ENCODE results near the gene POC1A. TPM values are rescaled to one million over a fixed set of nuclear protein-coding genes. Genes with fewer than 3 reads are reported as not detected.
A peak's percentile ranks its signal among the peaks of the same experiment; 100 is the strongest.

Gene POC1A
- total and polyA plus RNA-seq, 10 of the 15 experiments (the other 5 are each of a cell fraction or from before 2014, with no cell fraction given), result 8.5 to 49.8 (median 23.5) TPM

DNA sequence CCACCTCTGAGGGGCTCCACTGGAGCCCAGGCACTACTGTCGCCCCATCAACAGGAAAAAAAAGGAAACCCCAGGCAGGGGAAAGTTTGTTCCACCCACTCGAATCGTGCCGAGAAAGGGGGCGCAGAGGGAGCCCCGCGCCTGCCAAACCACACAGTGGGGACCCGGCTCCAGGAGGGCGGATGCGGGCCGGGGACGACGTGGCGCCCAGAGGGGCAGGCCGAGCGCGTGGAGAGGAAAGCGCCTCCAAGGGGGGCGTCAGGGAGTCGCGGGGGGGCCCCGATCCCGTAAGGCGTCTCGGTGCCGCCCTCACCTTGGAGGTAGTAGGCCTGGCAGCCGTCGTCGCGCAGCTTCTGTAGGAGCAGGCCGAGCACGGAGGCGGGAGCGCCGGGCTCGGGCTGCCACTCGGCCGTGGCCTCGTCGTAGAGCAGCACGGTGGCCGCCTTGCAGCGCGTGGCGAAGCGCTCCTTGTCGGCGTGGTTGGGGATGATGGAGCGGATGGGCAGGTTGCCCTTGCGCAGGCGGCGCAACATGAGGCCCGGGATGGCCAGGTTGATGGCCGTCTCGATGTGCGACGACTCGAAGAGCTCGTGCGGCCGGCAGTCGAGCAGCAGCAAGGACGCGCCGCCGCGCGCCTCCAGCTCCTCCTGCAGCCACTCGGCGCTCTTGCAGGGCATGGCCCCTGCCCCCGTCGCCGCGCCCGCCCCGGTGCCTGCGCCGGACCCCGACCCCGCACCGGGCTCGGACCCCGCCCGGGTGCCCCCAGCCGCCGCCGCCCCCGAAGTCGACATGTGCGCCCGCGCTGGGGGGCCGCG, 98.5 kb downstream of the POC1A start (continued):
- TF ChIP-seq BCL3 (IDR thresholded peaks at IDR 0.05; ENCODE audit: borderline replicate concordance, insufficient read depth, low read depth, low read length, poor library complexity, severe bottlenecking) (no peak), EED (IDR thresholded peaks at IDR 0.05; ENCODE audit: low read depth) (no peak)

DNA sequence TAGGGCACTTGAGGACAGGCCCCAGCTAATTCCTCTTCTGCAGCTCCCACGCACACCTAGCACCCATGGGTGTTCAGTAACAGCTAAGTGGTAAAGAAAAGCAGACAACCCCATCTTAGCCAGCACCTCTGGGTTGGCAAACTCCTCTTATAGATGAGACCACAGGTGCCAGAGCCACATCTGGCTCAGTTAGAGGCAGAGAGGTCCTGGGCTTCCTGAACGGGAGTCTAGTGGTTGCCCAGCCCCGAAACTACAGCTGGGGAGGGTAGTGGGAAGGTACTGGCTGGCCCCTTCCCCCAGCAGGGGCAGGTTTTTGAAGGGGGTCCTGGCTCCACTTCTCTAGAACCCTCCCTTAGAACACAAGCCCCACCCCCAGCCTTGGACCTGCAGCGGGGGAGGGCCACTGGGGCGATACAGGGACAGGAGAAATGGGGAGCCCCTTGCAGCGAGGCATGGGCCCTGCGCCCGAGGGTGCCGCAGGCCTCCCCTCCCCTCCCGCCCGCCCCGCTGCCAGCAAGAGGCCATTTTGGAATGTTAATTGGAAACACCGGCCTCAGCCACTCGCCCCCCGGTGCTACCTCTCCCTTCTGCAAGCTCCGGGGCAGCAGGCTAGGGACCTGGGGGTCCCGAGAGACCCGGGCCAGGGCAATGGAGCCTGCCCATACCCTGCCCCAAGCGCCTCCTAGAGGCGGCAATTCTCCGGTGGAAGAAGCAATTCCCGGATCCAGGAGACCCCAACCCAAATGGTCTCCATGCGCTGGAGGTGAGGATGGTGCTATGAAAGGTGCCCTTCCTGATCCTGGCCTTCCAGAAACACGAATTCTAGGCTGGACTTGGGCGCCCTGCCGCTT, 99.3 kb downstream of the POC1A start:
- RAD21 ChIA-PET (ENCODE audit: unreplicated experiment), result interaction anchor here (1.1 to 5.7 kb wide), 18 partner anchors 7 to 166 kb away, joined by 3 to 165 read pairs (median 18); partner anchors contain the start of genes PARP3, RPL29 and RRP9
- H3K4me3 ChIP-seq, result peak overlapping the region; percentile 100
- peak overlapping the region; percentile 51 for H2AFZ ChIP-seq (ENCODE audit: control insufficient read depth, low read depth, low read length)
- H3K27ac ChIP-seq (ENCODE audit: control insufficient read depth, insufficient read depth), result peak overlapping the region; percentile 66
- CTCF ChIA-PET, result interaction anchor here (0.9 to 9.7 kb wide), 30 partner anchors 10 to 284 kb away, joined by 3 to 334 read pairs (median 6); partner anchors contain the start of genes ABHD14B, PARP3, POC1A and RPL29
- ATAC-seq (no peak), DNase-seq (ENCODE audit: low read depth, low spot score) (no peak), FAIRE-seq (no peak)
- H3K27me3 ChIP-seq (replicated peaks in 1 of 2; ENCODE audit: control insufficient read depth in 2 of 2, insufficient read depth in 2 of 2, low read length in 1 of 2), result no peaks in the 10 kb centered on the region
- H3K4me2 ChIP-seq (ENCODE audit: control insufficient read depth, insufficient read depth), result peak overlapping the region; percentile 86
- H3K36me3 ChIP-seq (ENCODE audit: control insufficient read depth in 2 of 2, insufficient read depth in 2 of 2, low read length in 1 of 2), result peaks cover 4 to 14% of the 10 kb centered on the region in 2 experiments
- H3K79me2 ChIP-seq (ENCODE audit: control insufficient read depth, insufficient read depth, low read length), result peaks cover 41% of the 10 kb centered on the region
- H4K20me1 ChIP-seq (ENCODE audit: control insufficient read depth, insufficient read depth), result no peaks in the 10 kb centered on the region
- no TSS peak for BruUV-seq (replicated peaks)
- H3K9me3 ChIP-seq (replicated peaks; ENCODE audit: control insufficient read depth, insufficient read depth, low read length), result no peaks in the 10 kb centered on the region
- in situ Hi-C loops (cut with MboI) (no loop called here), intact Hi-C loops (cut with micrococcal nuclease; ENCODE audit: unreplicated experiment) (loop anchor here (5.0 kb wide), 1 partner anchor 52 kb away; no protein-coding TSS in a partner anchor)
- peaks cover 25% of the 10 kb centered on the region for H3K4me1 ChIP-seq (ENCODE audit: control insufficient read depth, insufficient read depth, low read length)
- 11% methylated on average over 21 of the region's 26 CpGs for WGBS (ENCODE audit: insufficient coverage, insufficient replicate concordance, low lambda C conversion rate, missing lambda C conversion rate)
- POLR2A ChIA-PET, result interaction anchor here (1.4 to 3.4 kb wide), 4 partner anchors 32 to 67 kb away, joined by 3 to 21 read pairs (median 4); no protein-coding TSS in a partner anchor
- H3K9ac ChIP-seq (ENCODE audit: control insufficient read depth, insufficient read depth, low read length), result peak overlapping the region; percentile 93
- SMC1A ChIA-PET (ENCODE audit: uncharacterized antibody, unreplicated experiment), result interaction anchor here (1.2 to 9.7 kb wide), 9 partner anchors 14 to 166 kb away, joined by 3 to 179 read pairs (median 17); partner anchors contain the start of gene POC1A
- TF ChIP-seq IKZF2 (IDR thresholded peaks at IDR 0.05) (peak in 1 of 2 experiments; percentile 18; a peak in 1 of 4 replicates), EGR1 (IDR thresholded peaks at IDR 0.05; ENCODE audit: borderline replicate concordance in 1 of 2, low read depth in 2 of 2, low read length in 2 of 2) (no peak), SIX5 (IDR thresholded peaks at IDR 0.05; ENCODE audit: low read depth, low read length, severe bottlenecking) (no peak), PAX5 (IDR thresholded peaks at IDR 0.05; ENCODE audit: borderline replicate concordance, low read depth, low read length) (no peak), MYB (IDR thresholded peaks at IDR 0.05; ENCODE audit: borderline replicate concordance, low read depth, low read length) (no peak), CTCF (IDR thresholded peaks at IDR 0.05 in 2 of 3, conservative IDR thresholded peaks at IDR 0.05 in 1 of 3; ENCODE audit: control insufficient read depth in 2 of 3, extremely low read depth in 1 of 3, insufficient read depth in 1 of 3, low read depth in 3 of 3, low read length in 3 of 3) (peak; percentile 36 to 42 (median 37); a peak in 4 of 6 replicates), GATAD2B (conservative IDR thresholded peaks at IDR 0.05; ENCODE audit: low read depth) (no peak)
- TF ChIP-seq, protein P1, sequence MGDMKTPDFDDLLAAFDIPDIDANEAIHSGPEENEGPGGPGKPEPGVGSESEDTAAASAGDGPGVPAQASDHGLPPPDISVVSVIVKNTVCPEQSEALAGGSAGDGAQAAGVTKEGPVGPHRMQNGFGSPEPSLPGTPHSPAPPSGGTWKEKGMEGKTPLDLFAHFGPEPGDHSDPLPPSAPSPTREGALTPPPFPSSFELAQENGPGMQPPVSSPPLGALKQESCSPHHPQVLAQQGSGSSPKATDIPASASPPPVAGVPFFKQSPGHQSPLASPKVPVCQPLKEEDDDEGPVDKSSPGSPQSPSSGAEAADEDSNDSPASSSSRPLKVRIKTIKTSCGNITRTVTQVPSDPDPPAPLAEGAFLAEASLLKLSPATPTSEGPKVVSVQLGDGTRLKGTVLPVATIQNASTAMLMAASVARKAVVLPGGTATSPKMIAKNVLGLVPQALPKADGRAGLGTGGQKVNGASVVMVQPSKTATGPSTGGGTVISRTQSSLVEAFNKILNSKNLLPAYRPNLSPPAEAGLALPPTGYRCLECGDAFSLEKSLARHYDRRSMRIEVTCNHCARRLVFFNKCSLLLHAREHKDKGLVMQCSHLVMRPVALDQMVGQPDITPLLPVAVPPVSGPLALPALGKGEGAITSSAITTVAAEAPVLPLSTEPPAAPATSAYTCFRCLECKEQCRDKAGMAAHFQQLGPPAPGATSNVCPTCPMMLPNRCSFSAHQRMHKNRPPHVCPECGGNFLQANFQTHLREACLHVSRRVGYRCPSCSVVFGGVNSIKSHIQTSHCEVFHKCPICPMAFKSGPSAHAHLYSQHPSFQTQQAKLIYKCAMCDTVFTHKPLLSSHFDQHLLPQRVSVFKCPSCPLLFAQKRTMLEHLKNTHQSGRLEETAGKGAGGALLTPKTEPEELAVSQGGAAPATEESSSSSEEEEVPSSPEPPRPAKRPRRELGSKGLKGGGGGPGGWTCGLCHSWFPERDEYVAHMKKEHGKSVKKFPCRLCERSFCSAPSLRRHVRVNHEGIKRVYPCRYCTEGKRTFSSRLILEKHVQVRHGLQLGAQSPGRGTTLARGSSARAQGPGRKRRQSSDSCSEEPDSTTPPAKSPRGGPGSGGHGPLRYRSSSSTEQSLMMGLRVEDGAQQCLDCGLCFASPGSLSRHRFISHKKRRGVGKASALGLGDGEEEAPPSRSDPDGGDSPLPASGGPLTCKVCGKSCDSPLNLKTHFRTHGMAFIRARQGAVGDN (IDR thresholded peaks at IDR 0.05), result no peak

Data from GM12878 (cell line).